Right kidney (tissue), 1 donor: ENCODE data around the gene TBC1D8.

ENCODE experiments used
- DNase-seq: peaks from one replicate; pipeline ENCODE4 v3.0.0-alpha.2; 2016

Gene TBC1D8

GRCh38 chr2:100976061-100976460 lies 175.1 kb downstream of the TBC1D8 start:
- no peak for DNase-seq

- no peak for DNase-seq
Measured at GRCh38 chr2:100975521-100975785, 175.7 kb downstream of the TBC1D8 start.

- DNase-seq: no peak
Measured at GRCh38 chr2:100974712-100975520, 176.3 kb downstream of the TBC1D8 start.

GRCh38 chr2:100972452-100972851 lies 178.7 kb downstream of the TBC1D8 start:
- DNase-seq: no peak

- no peak for DNase-seq
Measured at GRCh38 chr2:100971221-100971620, 180.0 kb downstream of the TBC1D8 start.

- DNase-seq: no peak
Measured at GRCh38 chr2:100969998-100970397, 181.2 kb downstream of the TBC1D8 start.

- DNase-seq: no peak
Measured at GRCh38 chr2:100968146-100969145, 182.7 kb downstream of the TBC1D8 start.

- DNase-seq: no peak
Measured at GRCh38 chr2:100967716-100968115, 183.5 kb downstream of the TBC1D8 start.

- no peak for DNase-seq
Measured at GRCh38 chr2:100965596-100965995, 185.6 kb downstream of the TBC1D8 start.

GRCh38 chr2:100964681-100965169 lies 186.5 kb downstream of the TBC1D8 start:
- no peak for DNase-seq

GRCh38 chr2:100964222-100964621 lies 187.0 kb downstream of the TBC1D8 start:
- no peak for DNase-seq

- DNase-seq: no peak
Measured at GRCh38 chr2:100963026-100963375, 188.2 kb downstream of the TBC1D8 start.

- DNase-seq: no peak
Measured at GRCh38 chr2:100962366-100963025, 188.7 kb downstream of the TBC1D8 start.

- DNase-seq: no peak
Measured at GRCh38 chr2:100960688-100961087, 190.5 kb downstream of the TBC1D8 start.

- no peak for DNase-seq
Measured at GRCh38 chr2:100959225-100959880, 191.8 kb downstream of the TBC1D8 start.

- DNase-seq: no peak
Measured at GRCh38 chr2:100957996-100958653, 193.1 kb downstream of the TBC1D8 start.
